HepG2 (cell line): Measurements from ENCODE around the gene CABP2. TPM values are rescaled to one million over a fixed set of nuclear protein-coding genes. Genes with fewer than 3 reads are reported as not detected.

ENCODE experiments used
- ARHGAP35 ChIP-seq: sonication (generic); formaldehyde crosslinking; IDR thresholded peaks from 2 replicates; pipeline ENCODE4 v1.9.0; 2022; ENCODE audit warnings: mild to moderate bottlenecking, inconsistent platforms, moderate library complexity, missing genetic modification reagents, borderline replicate concordance
- CCAR2 ChIP-seq: fragments of 200-400 bp; formaldehyde crosslinking; optimal IDR thresholded peaks from 2 replicates; pipeline ENCODE3; 2018; ENCODE audit warnings: low read depth, mild to moderate bottlenecking, low read length, moderate library complexity
- CHD2 ChIP-seq: IDR thresholded peaks from 2 replicates; pipeline ENCODE4 v1.6.1; 2011; ENCODE audit warnings: low read depth, low read length, improper control_type of control experiment
- FOXM1 ChIP-seq: sonication (generic); formaldehyde crosslinking; IDR thresholded peaks from 2 replicates; pipeline ENCODE4 v1.5.0; 2020; ENCODE audit warnings: missing genetic modification reagents
- GATA4 ChIP-seq: sonication (generic); IDR thresholded peaks from 2 replicates; pipeline ENCODE4 v1.6.1; 2016; ENCODE audit warnings: antibody characterized with exemption, low read depth, borderline replicate concordance
- KDM4B ChIP-seq: sonication (generic); formaldehyde crosslinking; IDR thresholded peaks from 2 replicates; pipeline ENCODE4 v1.4.0; 2020; ENCODE audit warnings: missing genetic modification reagents
- KDM5B ChIP-seq: sonication (generic); formaldehyde crosslinking; IDR thresholded peaks from 2 replicates; pipeline ENCODE4 v1.4.0; 2020; ENCODE audit warnings: missing genetic modification reagents, mild to moderate bottlenecking, borderline replicate concordance
- KDM6A ChIP-seq: IDR thresholded peaks from 2 replicates; pipeline ENCODE4 v1.6.1; 2016; ENCODE audit warnings: low read depth
- MTA1 ChIP-seq: sonication (generic); formaldehyde crosslinking; IDR thresholded peaks from 2 replicates; pipeline ENCODE4 v1.4.0; 2020; ENCODE audit warnings: missing genetic modification reagents, mild to moderate bottlenecking, borderline replicate concordance
- MTA3 ChIP-seq: sonication (generic); formaldehyde crosslinking; IDR thresholded peaks from 2 replicates; pipeline ENCODE4 v1.4.0; 2020; ENCODE audit warnings: missing genetic modification reagents
- MYPOP ChIP-seq: sonication (generic); formaldehyde crosslinking; IDR thresholded peaks from 2 replicates; pipeline ENCODE4 v1.8.1; 2023; ENCODE audit warnings: mild to moderate bottlenecking, moderate library complexity, missing genetic modification reagents
- NCOA5 ChIP-seq: sonication (generic); formaldehyde crosslinking; IDR thresholded peaks from 2 replicates; pipeline ENCODE4 v1.4.0; 2020; ENCODE audit warnings: missing genetic modification reagents
- NFKBIZ ChIP-seq: IDR thresholded peaks from 2 replicates; pipeline ENCODE4 v1.6.1; 2018; ENCODE audit warnings: missing genetic modification reagents, missing compliant biosample characterization
- RBM22 ChIP-seq: fragments of 200-400 bp; formaldehyde crosslinking; optimal IDR thresholded peaks from 2 replicates; pipeline ENCODE3; 2017; ENCODE audit warnings: mild to moderate bottlenecking, low read length, moderate library complexity
- TCF7 ChIP-seq: sonication (generic); IDR thresholded peaks from 2 replicates; pipeline ENCODE4 v1.6.1; 2016; ENCODE audit warnings: antibody characterized with exemption, low read depth
- TFDP1 ChIP-seq: IDR thresholded peaks from 2 replicates; pipeline ENCODE4 v1.6.1; 2016; ENCODE audit warnings: missing compliant biosample characterization, missing genetic modification reagents, borderline replicate concordance
- THRA ChIP-seq: sonication (generic); formaldehyde crosslinking; IDR thresholded peaks from 2 replicates; pipeline ENCODE4 v1.4.0; 2020; ENCODE audit warnings: missing genetic modification reagents, borderline replicate concordance
- XBP1 ChIP-seq: sonication (generic); formaldehyde crosslinking; IDR thresholded peaks from 2 replicates; pipeline ENCODE4 v1.5.0; 2020; ENCODE audit warnings: missing genetic modification reagents
- ZNF124 ChIP-seq: sonication (generic); formaldehyde crosslinking; IDR thresholded peaks from 2 replicates; pipeline ENCODE4 v1.4.0; 2020; ENCODE audit warnings: missing genetic modification reagents
- ZNF576 ChIP-seq: sonication (generic); formaldehyde crosslinking; IDR thresholded peaks from 2 replicates; pipeline ENCODE4 v1.4.0; 2020; ENCODE audit warnings: mild to moderate bottlenecking, missing genetic modification reagents
- polyA plus RNA-seq, 8 experiments: library from polyadenylated mRNA; depleted of rRNA in 3 of 8; stranded (reverse) in 7 of 8; unstranded in 1 of 8; fragments of >200 nt; fragmentation: Illumina TruSeq in 4 of 8; extraction: Trizol in 4 of 8; gene quantifications; 2 replicates each; pipeline versions ENCODE4 v1.2.1 to v1.2.3, GENCODE V29; 2011 to 2016; ENCODE audit warnings: low read depth in 4 of 8, missing spikeins in 1 of 8, mixed read lengths in 1 of 8; ENCODE audit not compliant: insufficient read depth in 1 of 8
- total RNA-seq, 5 experiments: library from RNA; depleted of rRNA; stranded (reverse); fragments of >200 nt; fragmentation: Illumina TruSeq; extraction: Trizol; gene quantifications; 2 replicates each; pipeline ENCODE4 v1.2.3, GENCODE V29; 2016; ENCODE audit warnings: low read depth in 1 of 5
- TF ChIP-seq, protein P1 (sequence below): sonication (generic); formaldehyde crosslinking; IDR thresholded peaks from 2 replicates; pipeline ENCODE4 v1.5.1; 2020; ENCODE audit warnings: missing genetic modification reagents, mild to moderate bottlenecking, borderline replicate concordance

The CABP2 gene
- total and polyA plus RNA-seq, 2 of the 13 experiments (the other 11 are each of a cell fraction or from before 2014, with no cell fraction given) = not detected

- TF ChIP-seq GATA4 (0 out of 2 replicates have a peak, but pooled peaks have one; percentile 12), MTA1 (0 out of 2 replicates have a peak, but pooled peaks have one; percentile 79), NCOA5 (CRISPR knock-in tag) (no peak), CCAR2 (no peak), KDM5B (CRISPR knock-in tag) (peak; percentile 100), RBM22 (no peak), ZNF124 (CRISPR knock-in tag) (peak; percentile 88; the same call in 1 of the 2 replicates), KDM6A (no peak), MTA3 (CRISPR knock-in tag) (no peak), ZNF576 (CRISPR knock-in tag) (0 out of 2 replicates have a peak, but pooled peaks have one; percentile 56), XBP1 (CRISPR knock-in tag) (no peak), TCF7 (no peak), THRA (CRISPR knock-in tag) (no peak), NFKBIZ (CRISPR knock-in tag) (peak; percentile 97), ARHGAP35 (peak; percentile 98), KDM4B (peak; percentile 70; the same call in 1 of the 2 replicates), FOXM1 (0 out of 2 replicates have a peak, but pooled peaks have one; percentile 72), TFDP1 (CRISPR knock-in tag) (peak; percentile 100), CHD2 (no peak), MYPOP (peak; percentile 95)
- TF ChIP-seq, protein P1, sequence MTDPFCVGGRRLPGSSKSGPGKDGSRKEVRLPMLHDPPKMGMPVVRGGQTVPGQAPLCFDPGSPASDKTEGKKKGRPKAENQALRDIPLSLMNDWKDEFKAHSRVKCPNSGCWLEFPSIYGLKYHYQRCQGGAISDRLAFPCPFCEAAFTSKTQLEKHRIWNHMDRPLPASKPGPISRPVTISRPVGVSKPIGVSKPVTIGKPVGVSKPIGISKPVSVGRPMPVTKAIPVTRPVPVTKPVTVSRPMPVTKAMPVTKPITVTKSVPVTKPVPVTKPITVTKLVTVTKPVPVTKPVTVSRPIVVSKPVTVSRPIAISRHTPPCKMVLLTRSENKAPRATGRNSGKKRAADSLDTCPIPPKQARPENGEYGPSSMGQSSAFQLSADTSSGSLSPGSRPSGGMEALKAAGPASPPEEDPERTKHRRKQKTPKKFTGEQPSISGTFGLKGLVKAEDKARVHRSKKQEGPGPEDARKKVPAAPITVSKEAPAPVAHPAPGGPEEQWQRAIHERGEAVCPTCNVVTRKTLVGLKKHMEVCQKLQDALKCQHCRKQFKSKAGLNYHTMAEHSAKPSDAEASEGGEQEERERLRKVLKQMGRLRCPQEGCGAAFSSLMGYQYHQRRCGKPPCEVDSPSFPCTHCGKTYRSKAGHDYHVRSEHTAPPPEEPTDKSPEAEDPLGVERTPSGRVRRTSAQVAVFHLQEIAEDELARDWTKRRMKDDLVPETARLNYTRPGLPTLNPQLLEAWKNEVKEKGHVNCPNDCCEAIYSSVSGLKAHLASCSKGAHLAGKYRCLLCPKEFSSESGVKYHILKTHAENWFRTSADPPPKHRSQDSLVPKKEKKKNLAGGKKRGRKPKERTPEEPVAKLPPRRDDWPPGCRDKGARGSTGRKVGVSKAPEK (CRISPR knock-in tag) = no peak
These were observed 40.1 kb downstream of the CABP2 start, which contains the start of gene AIP (continued) for GRCh38 chr11:67482827-67483798.
